Stomach (tissue), 9 donors: ENCODE data around the gene LRPPRC. TPM values are rescaled to one million over a fixed set of nuclear protein-coding genes. Genes with fewer than 3 reads are reported as not detected.
"Not testable (repeated sequence)": the region's sequence is repeated elsewhere in the genome, so short reads cannot be mapped to it uniquely, and the experiment has no call there.

ENCODE experiments used
- DNase-seq, 2 donors: peaks; one replicate each; pipeline versions ENCODE4 v3.0.0 to v3.0.0-alpha.2; 2013 to 2019
- H3K27ac ChIP-seq, 5 donors: fragments of 200-600 bp in 4 of 5; sonication (generic) in 4 of 5; one replicate each; pipeline ENCODE4 v1.5.1; 2013 to 2019; ENCODE audit warnings: mild to moderate bottlenecking in 1 of 5, moderate library complexity in 1 of 5
- H3K27me3 ChIP-seq, 3 donors: fragments of 200-600 bp; sonication (generic); one replicate each; pipeline ENCODE4 v1.5.1; 2017 to 2019; ENCODE audit warnings: mixed run types in 1 of 3
- H3K36me3 ChIP-seq, 4 donors: fragments of 200-600 bp; sonication (generic); 1 replicate in 3 of 4; 2 replicates in 1 of 4; pipeline ENCODE4 v1.5.1; 2016 to 2019
- H3K4me1 ChIP-seq, 4 donors: fragments of 200-600 bp; sonication (generic); one replicate each; pipeline ENCODE4 v1.5.1; 2016 to 2019
- H3K4me3 ChIP-seq, 4 donors: fragments of 200-600 bp; sonication (generic) in 3 of 4; one replicate each; pipeline ENCODE4 v1.5.1; 2016 to 2019; ENCODE audit warnings: mild to moderate bottlenecking in 1 of 4
- H3K9me3 ChIP-seq, 4 donors: fragments of 200-600 bp; sonication (generic); one replicate each; pipeline ENCODE4 v1.5.1; 2016 to 2019
- CTCF ChIP-seq, 7 experiments: fragments of 450-650 bp in 4 of 7; fragments of 200-600 bp in 3 of 7; sonication (generic) in 3 of 7; IDR thresholded peaks; one replicate each; pipeline ENCODE4 v1.5.1; 2016 to 2019; ENCODE audit warnings: antibody characterized with exemption in 7 of 7, control low read depth in 2 of 7, mild to moderate bottlenecking in 1 of 7
- EP300 ChIP-seq: sonication (generic); formaldehyde crosslinking; IDR thresholded peaks from one replicate; pipeline ENCODE4 v1.6.1; 2017; ENCODE audit warnings: antibody characterized with exemption
- POLR2A ChIP-seq, 4 donors: fragments of 450-650 bp; IDR thresholded peaks; one replicate each; pipeline ENCODE4 v1.6.1; 2016; ENCODE audit warnings: antibody characterized with exemption in 4 of 4, control low read depth in 2 of 4, mild to moderate bottlenecking in 1 of 4, moderate library complexity in 1 of 4
- POLR2AphosphoS5 ChIP-seq, 3 donors: sonication (generic); formaldehyde crosslinking; IDR thresholded peaks; one replicate each; pipeline ENCODE4 v1.6.1; 2016; ENCODE audit warnings: antibody characterized with exemption in 3 of 3
- WGBS, 5 donors: extraction: QIAGEN DNeasy Blood & Tissue Kit in 3 of 5; methylation state at CpG; one replicate each; pipeline versions ENCODE4 v1.1.5 to v1.1.7; 2013 to 2018; 5-methylcytosine and 5-hydroxymethylcytosine counted together
- intact Hi-C: fragments of 100-400 bp; cut with DNase I; formaldehyde crosslinking; loops from one replicate; pipeline ENCODE4 v1.15.1; 2023; ENCODE audit warnings: low total_unique reads
- polyA plus RNA-seq, 3 donors: library from polyadenylated mRNA; stranded (reverse); fragments of 200-250 nt; gene quantifications; one replicate each; pipeline ENCODE4 v1.2.3, GENCODE V29; 2013
- total RNA-seq, 5 donors: library from RNA; depleted of rRNA; stranded (reverse); fragments of >200 nt; gene quantifications; one replicate each; pipeline versions ENCODE4 v1.1.0 to v1.2.3, GENCODE V29; 2014 to 2016
- donor health status: healthy with polysubstance abuse.
- donor health status: Bipolar disorder and iron deficiency.
- donor health status: healthy.

LRPPRC gene
- total and polyA plus RNA-seq, 8 donors = 12.6 to 124 (median 35.5) TPM

- no peak for DNase-seq
- intact Hi-C loops = no loop called here
- TF ChIP-seq POLR2AphosphoS5 (IDR thresholded peaks at IDR 0.05) = no peak
- Histone ChIP-seq H3K4me1 (peaks cover 0 to 7% (median 3%) of the 10 kb centered on the region in 4 donors), H3K4me3 (no peak overlapping the region), H3K9me3 (no peaks in the 10 kb centered on the region), H3K27me3 (no peaks in the 10 kb centered on the region), H3K27ac (no peak overlapping the region), H3K36me3 (no peaks in the 10 kb centered on the region)
- 84 to 95% (median 91%) methylated on average over 3 of the region's 3 CpGs for WGBS, 5 donors
These were observed 44.6 kb upstream of the LRPPRC start for GRCh38 chr2:44040365-44040764.

DNA sequence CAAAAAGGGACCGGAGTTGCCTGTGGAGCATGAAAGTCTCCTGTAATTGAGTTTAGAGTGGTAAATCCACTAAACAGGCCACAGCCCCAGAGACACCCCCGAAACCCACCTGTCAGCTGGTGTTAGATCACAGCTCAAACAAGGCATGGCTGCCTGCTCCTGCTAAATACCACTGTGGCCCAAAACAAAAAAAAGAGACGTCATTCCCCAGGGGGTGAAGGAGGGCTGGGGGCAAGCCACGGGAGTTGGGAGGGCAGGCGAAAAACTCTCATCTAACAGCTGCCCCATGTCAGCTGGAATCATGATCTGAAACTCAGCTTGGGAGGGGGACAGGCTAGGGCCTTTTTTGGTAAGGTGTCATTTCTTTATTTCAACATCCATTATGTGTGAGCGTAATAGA, 42.5 kb upstream of the LRPPRC start:
- no peak overlapping the region for H3K27ac ChIP-seq
- WGBS, 5 donors = 58 to 66% (median 65%) methylated on average over 6 of the region's 6 CpGs
- intact Hi-C loops = no loop called here
- no peaks in the 10 kb centered on the region for H3K36me3 ChIP-seq
- no peaks in the 10 kb centered on the region for H3K4me1 ChIP-seq
- no peak overlapping the region for H3K4me3 ChIP-seq
- no peaks in the 10 kb centered on the region for H3K9me3 ChIP-seq
- no peak for DNase-seq
- no peak for TF ChIP-seq POLR2AphosphoS5 (IDR thresholded peaks at IDR 0.05)
- no peak for TF ChIP-seq CTCF (IDR thresholded peaks at IDR 0.05)
- no peak for TF ChIP-seq POLR2A (IDR thresholded peaks at IDR 0.05)
- no peak for TF ChIP-seq EP300
- no peaks in the 10 kb centered on the region for H3K27me3 ChIP-seq

- TF ChIP-seq EP300 (no peak), POLR2AphosphoS5 (IDR thresholded peaks at IDR 0.05) (no peak), POLR2A (IDR thresholded peaks at IDR 0.05) (no peak), CTCF (IDR thresholded peaks at IDR 0.05) (no peak)
- H3K4me3 ChIP-seq = no peak overlapping the region
- no peaks in the 10 kb centered on the region for H3K9me3 ChIP-seq
- DNase-seq = no peak
- 73 to 81% (median 76%) methylated on average over 2 of the region's 2 CpGs for WGBS, 5 donors
- no peaks in the 10 kb centered on the region for H3K4me1 ChIP-seq
- no peaks in the 10 kb centered on the region for H3K36me3 ChIP-seq
- peaks cover 0 to 2% (median 0%) of the 10 kb centered on the region in 3 donors for H3K27me3 ChIP-seq
- H3K27ac ChIP-seq = no peak overlapping the region
- intact Hi-C loops = no loop called here
These were observed 41.4 kb upstream of the LRPPRC start for GRCh38 chr2:44037221-44037620.

DNA sequence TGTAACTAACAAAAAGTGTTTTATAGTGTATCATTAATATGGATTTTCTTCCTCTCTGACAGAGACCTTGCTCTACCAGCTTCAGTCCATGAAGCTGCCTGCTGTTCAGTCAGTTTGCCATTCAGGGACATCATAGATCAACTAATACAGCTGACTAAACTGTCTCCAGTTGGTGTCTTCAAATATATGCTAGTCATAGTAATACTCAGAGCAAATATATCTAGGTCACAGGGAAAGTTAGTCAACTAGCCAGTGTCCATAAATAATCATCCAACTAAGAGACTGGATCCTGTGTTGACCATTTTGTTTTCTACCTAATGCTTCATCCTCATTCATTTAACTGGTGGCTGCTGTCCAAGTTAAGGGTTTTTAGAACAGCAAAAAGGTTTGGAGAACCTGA, 38.2 kb upstream of the LRPPRC start:
- no peak overlapping the region for H3K27ac ChIP-seq
- intact Hi-C loops = no loop called here

GRCh38 chr2:44027076-44027475, 31.3 kb upstream of the LRPPRC start:
- WGBS, 5 donors = 76 to 82% (median 77%) methylated on average over 4 of the region's 4 CpGs
- DNase-seq, H3K4me1 ChIP-seq, H3K36me3 ChIP-seq, intact Hi-C loops, H3K4me3 ChIP-seq, H3K9me3 ChIP-seq, H3K27ac ChIP-seq, H3K27me3 ChIP-seq: not testable (repeated sequence)

More for the DNA sequence above, 38.2 kb upstream of the LRPPRC start:
- TF ChIP-seq EP300 (no peak), POLR2AphosphoS5 (IDR thresholded peaks at IDR 0.05) (no peak), POLR2A (IDR thresholded peaks at IDR 0.05) (no peak), CTCF (IDR thresholded peaks at IDR 0.05) (no peak)
- DNase-seq = no peak
- Histone ChIP-seq H3K36me3 (no peaks in the 10 kb centered on the region), H3K4me3 (no peak overlapping the region), H3K27me3 (peaks cover 0 to 8% (median 0%) of the 10 kb centered on the region in 3 donors), H3K9me3 (no peaks in the 10 kb centered on the region), H3K4me1 (no peaks in the 10 kb centered on the region)
